ACHN (cell line): ENCODE measurements around the gene HAPLN3.

ENCODE experiments used
- DNase-seq: peaks from one replicate; pipeline ENCODE4 v3.0.0-alpha.2; 2015
- in situ Hi-C: cut with HindIII; loops from 2 replicates; pipeline ENCODE4 v1.10.0; 2017; ENCODE audit warnings: low sequenced_read_pairs, low pct_ligation_motif_present, low pct_unique_long_range_greater_than_20kb

The HAPLN3 gene

DNA sequence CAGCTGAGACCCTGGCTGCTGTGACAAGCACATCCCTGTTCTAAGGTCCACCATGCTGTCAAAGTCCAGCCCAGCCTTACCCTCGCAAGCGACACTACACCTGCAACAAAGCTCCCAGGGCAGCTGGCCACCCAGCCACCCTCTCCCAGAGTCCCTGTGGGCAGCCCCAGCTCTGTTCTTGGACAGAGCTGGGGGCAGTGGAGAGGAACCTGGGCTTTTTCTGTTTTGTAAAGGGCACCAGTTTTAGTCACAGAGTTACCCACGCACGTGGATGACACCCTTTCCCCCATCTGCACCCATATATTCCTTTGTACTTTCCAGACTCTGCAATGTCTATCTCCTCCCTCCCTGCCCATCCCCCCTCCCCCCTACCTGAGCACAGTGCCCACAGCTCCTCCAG is 53.2 kb downstream of the HAPLN3 start:
- DNase-seq: no peak
- in situ Hi-C loops: no loop called here

DNA sequence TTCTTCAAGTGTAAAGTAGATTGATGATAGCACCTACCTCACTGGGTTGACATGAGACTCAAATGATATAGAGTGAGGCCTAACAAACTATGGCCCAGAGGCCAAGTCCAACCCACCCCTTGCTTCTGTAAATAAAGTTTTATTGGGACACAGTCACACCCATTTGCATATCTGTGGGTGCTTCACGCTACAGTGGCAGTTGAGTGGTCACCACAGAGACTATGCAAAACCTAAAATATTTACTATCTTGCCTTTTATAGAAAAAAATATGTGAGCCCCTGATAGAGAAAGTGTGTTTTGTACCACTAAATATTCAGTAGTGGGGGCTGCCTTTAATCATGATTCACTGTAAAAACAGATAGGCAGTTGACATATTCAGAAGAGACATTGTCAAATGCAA is 54.1 kb downstream of the HAPLN3 start:
- no peak for DNase-seq
- in situ Hi-C loops: no loop called here

DNA sequence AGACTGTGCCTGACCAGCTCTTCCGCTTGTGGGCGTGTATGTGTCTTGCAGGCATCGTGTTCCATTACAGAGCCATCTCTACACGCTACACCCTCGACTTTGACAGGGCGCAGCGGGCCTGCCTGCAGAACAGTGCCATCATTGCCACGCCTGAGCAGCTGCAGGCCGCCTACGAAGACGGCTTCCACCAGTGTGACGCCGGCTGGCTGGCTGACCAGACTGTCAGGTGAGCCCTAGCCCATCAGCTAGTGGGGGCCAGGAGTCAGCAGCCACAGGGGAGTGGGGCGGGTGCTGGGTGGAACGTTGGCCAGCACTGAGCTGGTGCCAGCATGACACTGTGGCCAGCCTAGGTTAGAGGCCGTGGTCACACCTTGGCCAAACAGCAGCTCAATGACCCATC is 55.4 kb downstream of the HAPLN3 start:
- no peak for DNase-seq
- in situ Hi-C loops: no loop called here

DNA sequence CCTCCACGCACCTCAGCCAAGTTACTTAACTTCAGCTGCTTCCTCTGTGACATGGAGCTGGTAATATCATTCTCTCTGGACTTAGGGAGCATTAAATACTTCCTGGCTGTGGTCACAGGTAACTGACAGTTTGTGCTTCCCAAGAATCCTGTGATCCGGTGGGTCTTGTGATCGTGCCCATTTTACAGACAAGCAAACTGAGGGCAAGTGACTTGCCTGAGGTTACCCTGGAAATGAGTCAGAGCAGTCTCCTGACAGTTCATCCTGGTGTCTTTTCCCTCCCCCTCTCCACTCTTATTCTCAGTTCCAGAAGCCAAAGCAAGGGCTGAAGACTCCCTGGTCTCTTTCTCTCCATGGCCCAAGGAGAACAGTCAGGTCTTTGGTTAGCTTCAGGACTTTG is 56.2 kb downstream of the HAPLN3 start:
- in situ Hi-C loops: no loop called here
- DNase-seq: no peak

DNA sequence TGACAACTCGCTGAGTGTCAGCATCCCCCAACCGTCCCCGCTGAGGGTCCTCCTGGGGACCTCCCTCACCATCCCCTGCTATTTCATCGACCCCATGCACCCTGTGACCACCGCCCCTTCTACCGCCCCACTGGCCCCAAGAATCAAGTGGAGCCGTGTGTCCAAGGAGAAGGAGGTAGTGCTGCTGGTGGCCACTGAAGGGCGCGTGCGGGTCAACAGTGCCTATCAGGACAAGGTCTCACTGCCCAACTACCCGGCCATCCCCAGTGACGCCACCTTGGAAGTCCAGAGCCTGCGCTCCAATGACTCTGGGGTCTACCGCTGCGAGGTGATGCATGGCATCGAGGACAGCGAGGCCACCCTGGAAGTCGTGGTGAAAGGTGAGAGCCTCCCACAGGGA is 56.7 kb downstream of the HAPLN3 start:
- in situ Hi-C loops: no loop called here
- DNase-seq: no peak

DNA sequence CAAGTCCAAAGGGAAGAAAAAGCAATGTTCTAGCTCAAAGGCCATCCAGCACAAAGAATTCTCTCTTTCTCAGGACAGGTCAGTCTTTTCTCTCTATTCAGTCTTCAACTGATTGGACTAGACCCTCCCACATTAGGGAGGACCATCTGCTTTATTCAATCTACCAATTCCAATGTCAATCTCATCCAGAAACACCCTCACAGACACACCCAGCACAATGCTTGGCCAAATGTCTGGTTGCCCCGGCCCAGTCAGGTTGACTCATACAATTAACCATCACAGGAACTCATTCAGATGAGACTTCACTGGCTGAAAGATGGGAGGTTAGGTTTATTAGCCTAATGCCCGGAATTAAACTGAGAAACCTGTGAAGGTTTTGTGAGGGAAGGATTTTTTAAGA is 59.7 kb downstream of the HAPLN3 start:
- in situ Hi-C loops: no loop called here
- DNase-seq: no peak

DNA sequence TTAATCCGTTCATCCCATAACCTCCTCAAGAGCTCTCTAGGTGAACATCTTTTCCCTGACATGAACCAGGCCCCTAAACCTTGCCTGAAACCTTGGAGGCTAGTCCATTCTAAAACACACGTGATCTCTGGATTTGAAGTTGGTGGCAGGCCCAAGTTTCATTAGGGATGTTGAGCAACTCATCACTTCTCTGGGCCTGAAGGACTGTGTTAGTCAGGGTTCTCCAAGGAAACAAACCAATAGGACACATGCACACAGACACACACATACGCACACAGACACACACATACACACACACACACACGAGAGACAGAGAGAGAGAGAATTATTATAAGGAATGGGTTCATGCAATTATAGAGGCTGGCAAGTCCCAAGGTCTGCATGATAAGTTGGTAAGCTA is 60.2 kb downstream of the HAPLN3 start:
- no peak for DNase-seq
- in situ Hi-C loops: no loop called here

DNA sequence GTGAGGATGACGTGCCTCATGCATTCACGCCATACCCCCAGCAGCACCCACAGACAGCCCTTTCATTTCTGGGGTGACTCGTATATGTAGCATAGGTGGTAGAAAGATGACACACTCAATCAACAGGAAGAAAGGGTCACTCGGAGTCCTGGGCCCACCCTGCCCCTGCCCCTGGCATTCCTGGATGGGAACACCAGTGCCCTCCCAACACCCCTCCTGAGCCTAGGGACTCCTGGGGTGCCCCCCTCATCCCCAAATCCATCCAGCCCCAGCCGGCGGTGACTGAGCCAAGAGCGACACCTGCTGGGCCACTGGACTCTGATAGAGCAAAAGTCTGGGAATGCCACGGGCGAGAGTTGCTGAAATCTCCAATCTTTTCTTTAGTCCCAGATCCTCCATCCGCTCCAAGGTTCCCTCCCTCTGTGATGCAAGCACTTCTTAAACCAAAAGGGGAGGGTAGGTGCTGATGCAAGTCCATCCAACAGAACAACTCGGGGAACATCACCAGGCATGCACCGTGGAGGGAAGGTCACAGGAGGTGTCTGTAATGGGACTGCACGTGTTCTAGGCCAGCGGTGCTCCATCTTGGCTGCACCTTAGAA is 61.0 kb downstream of the HAPLN3 start:
- DNase-seq: peak; percentile 23
- in situ Hi-C loops: no loop called here

DNA sequence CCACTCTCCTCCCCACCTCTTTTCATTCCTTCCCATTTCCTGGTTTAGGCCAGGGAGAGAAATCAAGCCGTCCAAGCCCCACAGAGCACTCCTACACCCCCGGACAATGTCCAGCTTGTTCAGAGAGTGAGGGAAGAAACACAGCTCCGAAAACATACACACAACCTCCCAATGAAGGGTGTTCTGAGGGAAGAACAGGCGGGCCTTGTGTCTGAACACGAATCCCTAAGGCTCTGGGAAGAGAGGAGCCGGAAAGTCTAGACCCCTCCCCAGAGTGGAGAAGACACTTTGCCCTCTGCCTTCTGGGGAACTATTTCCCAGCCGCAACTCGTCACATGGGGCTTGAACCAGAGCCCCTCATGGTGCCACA is 61.6 kb downstream of the HAPLN3 start:
- DNase-seq: no peak
- in situ Hi-C loops: no loop called here

DNA sequence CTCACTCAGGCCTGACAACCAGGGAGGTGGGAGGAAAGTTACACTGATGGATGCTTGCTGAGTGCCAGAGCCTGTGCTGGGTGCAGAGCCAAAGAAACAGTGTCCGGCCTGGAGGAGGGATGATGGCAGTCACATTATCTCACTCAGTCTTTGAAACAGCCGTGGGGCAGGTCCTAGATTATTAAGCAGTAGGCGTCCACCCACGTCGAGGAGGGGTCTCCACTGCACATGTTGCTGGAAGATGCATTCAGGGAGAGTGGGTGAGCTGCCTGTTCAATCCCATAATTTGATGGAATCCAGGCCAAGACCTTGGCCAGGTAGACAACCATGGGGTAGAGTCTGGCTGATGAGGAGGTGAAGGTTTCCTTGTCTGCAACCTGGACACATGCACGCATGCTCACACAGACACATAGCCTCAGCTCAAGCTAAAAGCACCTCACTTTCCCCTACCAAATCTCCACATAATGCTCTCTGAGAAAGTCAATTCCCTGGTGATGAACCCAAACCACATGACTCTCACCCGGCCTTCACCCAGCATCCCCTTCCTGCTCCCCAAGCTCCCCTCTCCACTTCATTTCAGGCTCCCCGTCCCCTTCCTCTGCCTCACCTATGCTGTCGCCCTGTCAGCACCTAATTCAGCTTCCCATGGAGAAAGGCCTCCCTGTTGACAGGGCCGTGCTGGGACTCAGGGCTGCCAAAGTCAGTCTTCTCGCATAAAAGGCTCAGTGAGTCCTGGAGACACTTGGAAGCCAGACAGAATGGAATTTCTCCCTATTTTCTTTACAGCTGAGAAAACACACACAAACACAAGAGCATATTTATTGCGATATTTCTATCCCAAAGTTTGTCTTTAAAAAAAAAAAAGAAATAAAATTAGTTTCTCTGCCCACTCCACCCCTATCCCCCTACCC is 62.3 kb downstream of the HAPLN3 start:
- in situ Hi-C loops: no loop called here
- no peak for DNase-seq

DNA sequence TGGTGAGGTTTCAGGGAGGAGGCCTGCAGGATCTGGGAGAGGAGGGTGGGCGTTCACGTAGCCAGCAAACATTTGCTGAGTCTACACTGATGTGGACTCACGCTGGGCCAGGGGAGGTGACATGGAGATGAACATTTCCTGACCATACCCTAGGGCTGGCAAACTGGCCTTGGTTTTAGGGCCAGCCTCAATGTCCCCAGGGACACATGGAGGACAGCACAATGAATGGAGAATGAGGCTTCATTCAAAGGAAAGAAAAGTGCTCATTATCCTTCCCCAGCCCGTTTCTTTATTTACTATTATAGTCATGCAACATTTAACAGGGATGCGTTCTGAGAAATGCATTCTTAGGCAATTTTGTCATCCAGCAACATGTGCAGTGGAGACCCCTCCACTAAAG is 65.3 kb downstream of the HAPLN3 start:
- in situ Hi-C loops: no loop called here
- DNase-seq: no peak

DNA sequence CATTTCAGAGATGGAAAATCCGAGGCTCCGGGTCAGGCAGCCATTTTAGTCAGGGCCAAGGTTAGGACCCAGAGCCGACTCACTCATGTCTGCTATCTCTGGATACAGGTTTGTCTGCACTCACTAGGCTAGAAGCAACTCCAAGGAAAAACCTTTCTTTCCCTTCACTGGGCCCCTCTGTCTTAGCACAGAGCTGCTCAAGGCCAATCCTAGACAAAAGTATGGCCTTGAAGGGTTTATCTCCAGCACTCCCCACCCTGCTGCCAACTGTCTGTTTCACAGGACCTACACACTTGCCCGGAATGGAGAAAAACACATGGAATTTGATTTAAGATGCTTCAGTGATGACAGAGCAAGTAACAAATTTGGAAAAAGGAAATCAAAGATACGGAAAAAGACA is 66.6 kb downstream of the HAPLN3 start:
- in situ Hi-C loops: no loop called here
- no peak for DNase-seq
